ENCODE results near the gene PAK1. TPM values are rescaled to one million over a fixed set of nuclear protein-coding genes. Genes with fewer than 3 reads are reported as not detected.
"Not testable (repeated sequence)": the region's sequence is repeated elsewhere in the genome, so short reads cannot be mapped to it uniquely, and the experiment has no call there.

The PAK1 gene
- total RNA-seq, 4 donors from 2014 or later, result 27.8 to 44.3 (median 36.2) TPM

DNA sequence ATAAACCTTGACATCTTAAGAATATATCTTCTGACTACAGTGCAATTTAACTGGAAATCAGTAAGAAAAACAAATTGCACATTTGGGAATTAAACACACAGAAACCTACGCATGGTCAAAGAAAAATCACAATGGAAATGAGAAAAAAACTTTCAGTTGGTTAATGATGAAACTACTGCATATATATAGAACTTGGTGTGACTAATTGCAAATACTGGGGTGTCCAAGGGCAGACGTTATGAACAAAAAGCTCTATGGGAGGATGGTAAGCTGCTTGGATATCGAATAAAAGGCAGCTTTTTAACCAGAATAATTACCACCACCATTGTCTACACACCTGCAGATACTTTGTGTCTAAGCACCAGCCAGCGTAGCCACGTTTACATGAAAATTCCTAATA lies 173.2 kb downstream of the PAK1 start:
- Histone ChIP-seq H3K27ac (replicated peaks in 1 of 4) (no peak overlapping the region), H3K27me3 (no peaks in the 10 kb centered on the region), H3K36me3 (no peaks in the 10 kb centered on the region), H3K4me3 (no peak overlapping the region), H3K4me1 (no peaks in the 10 kb centered on the region), H3K9me3 (no peaks in the 10 kb centered on the region)
- no peak for TF ChIP-seq POLR2AphosphoS5 (IDR thresholded peaks at IDR 0.05)
- no peak for TF ChIP-seq EP300 (IDR thresholded peaks at IDR 0.05)
- no peak for TF ChIP-seq POLR2A (IDR thresholded peaks at IDR 0.05; ENCODE audit: low read depth)
- no peak for TF ChIP-seq CTCF (IDR thresholded peaks at IDR 0.05)
- 76% methylated on average over 5 of the region's 5 CpGs for WGBS
- no peak for DNase-seq (ENCODE audit: extremely low spot score)
- intact Hi-C loops (cut with DNase I), result no loop called here

GRCh38 chr11:77300028-77300427 lies 173.9 kb downstream of the PAK1 start:
- H3K27ac ChIP-seq (replicated peaks in 1 of 4); H3K9me3 ChIP-seq; H3K4me1 ChIP-seq; intact Hi-C loops (cut with DNase I); H3K36me3 ChIP-seq; H3K27me3 ChIP-seq; H3K4me3 ChIP-seq: not testable (repeated sequence)
- DNase-seq (ENCODE audit: extremely low spot score), result peak; percentile 26
- WGBS, result 93% methylated on average over 6 of the region's 6 CpGs

- Histone ChIP-seq H3K27me3 (no peaks in the 10 kb centered on the region), H3K36me3 (no peaks in the 10 kb centered on the region), H3K9me3 (no peaks in the 10 kb centered on the region), H3K4me1 (no peaks in the 10 kb centered on the region), H3K27ac (replicated peaks in 1 of 4) (no peak overlapping the region), H3K4me3 (no peak overlapping the region)
- intact Hi-C loops (cut with DNase I), result no loop called here
- 84% methylated on average over 2 of the region's 2 CpGs for WGBS
- TF ChIP-seq POLR2A (IDR thresholded peaks at IDR 0.05; ENCODE audit: low read depth) (no peak), POLR2AphosphoS5 (IDR thresholded peaks at IDR 0.05) (no peak), EP300 (IDR thresholded peaks at IDR 0.05) (no peak), CTCF (IDR thresholded peaks at IDR 0.05) (no peak)
- no peak for DNase-seq (ENCODE audit: extremely low spot score)
Observed at GRCh38 chr11:77299528-77299993, 174.3 kb downstream of the PAK1 start.

DNA sequence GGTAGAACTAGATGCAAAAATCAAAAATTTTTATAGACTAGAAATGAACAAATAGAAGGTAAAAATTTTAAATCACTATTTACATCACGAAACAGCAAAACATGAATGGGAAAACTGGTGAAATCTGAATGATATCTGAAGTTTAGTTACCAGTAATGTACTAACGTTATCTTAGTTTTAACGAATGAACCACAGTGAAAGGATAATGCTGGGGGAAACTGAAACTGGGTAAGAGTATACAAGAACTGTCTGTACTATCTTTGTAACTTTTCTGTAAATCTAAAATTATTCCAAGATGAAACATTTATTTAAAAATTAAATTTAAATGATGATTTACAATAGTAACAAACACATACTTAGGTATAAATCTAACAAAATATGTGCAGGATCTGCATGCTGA lies 179.9 kb downstream of the PAK1 start:
- WGBS, result 89% methylated on average over 3 of the region's 3 CpGs
- no peak for DNase-seq (ENCODE audit: extremely low spot score)
- H3K4me1 ChIP-seq, result no peaks in the 10 kb centered on the region
- no peak overlapping the region for H3K27ac ChIP-seq (replicated peaks in 1 of 4)
- H3K4me3 ChIP-seq, result no peak overlapping the region
- TF ChIP-seq EP300 (IDR thresholded peaks at IDR 0.05), result no peak
- no peak for TF ChIP-seq CTCF (IDR thresholded peaks at IDR 0.05)
- no peak for TF ChIP-seq POLR2AphosphoS5 (IDR thresholded peaks at IDR 0.05)
- no peak for TF ChIP-seq POLR2A (IDR thresholded peaks at IDR 0.05; ENCODE audit: low read depth)
- H3K27me3 ChIP-seq, result no peaks in the 10 kb centered on the region
- H3K9me3 ChIP-seq, result no peaks in the 10 kb centered on the region
- intact Hi-C loops (cut with DNase I), result no loop called here
- H3K36me3 ChIP-seq, result no peaks in the 10 kb centered on the region

GRCh38 chr11:77289737-77290136 lies 184.2 kb downstream of the PAK1 start:
- no peak for TF ChIP-seq CTCF (IDR thresholded peaks at IDR 0.05)
- Histone ChIP-seq H3K4me1 (no peaks in the 10 kb centered on the region), H3K36me3 (no peaks in the 10 kb centered on the region), H3K27ac (replicated peaks in 1 of 4) (no peak overlapping the region), H3K4me3 (no peak overlapping the region), H3K9me3 (no peaks in the 10 kb centered on the region), H3K27me3 (no peaks in the 10 kb centered on the region)
- intact Hi-C loops (cut with DNase I), result no loop called here
- DNase-seq (ENCODE audit: extremely low spot score), result no peak
- WGBS, result 85% methylated on average over 4 of the region's 4 CpGs

All from esophagus muscularis mucosa (tissue), 4 donors.